H1 (cell line): ENCODE results near the gene SSX2IP.

ENCODE experiments used
- CTBP2 ChIP-seq: IDR thresholded peaks from 2 replicates; pipeline ENCODE4 v1.7.0; 2011; ENCODE audit warnings: borderline replicate concordance, mild to moderate bottlenecking, moderate library complexity, mixed read lengths, low read length; ENCODE audit not compliant: insufficient read depth, insufficient read length
- EGR1 ChIP-seq: IDR thresholded peaks from 2 replicates; pipeline ENCODE4 v1.6.1; 2011; ENCODE audit warnings: low read depth, low read length, borderline replicate concordance
- EZH2 ChIP-seq: fragments of 200-600 bp; sonication (generic); IDR thresholded peaks from 2 replicates; pipeline ENCODE4 v1.7.1; 2012; ENCODE audit warnings: low read depth, mild to moderate bottlenecking, moderate library complexity, low read length, inconsistent platforms; ENCODE audit not compliant: severe bottlenecking
- JUN ChIP-seq: IDR thresholded peaks from 2 replicates; pipeline ENCODE4 v1.6.1; 2011; ENCODE audit warnings: low read depth, mild to moderate bottlenecking, improper control_type of control experiment, low read length
- MAFK ChIP-seq: IDR thresholded peaks from 2 replicates; pipeline ENCODE4 v1.6.1; 2012; ENCODE audit warnings: low read depth, mild to moderate bottlenecking, improper control_type of control experiment, low read length
- POLR2A ChIP-seq, 2 experiments: IDR thresholded peaks; 1 replicate in 1 of 2; 2 replicates in 1 of 2; pipeline ENCODE4 v1.6.1; 2011; ENCODE audit warnings: low read depth in 2 of 2, low read length in 2 of 2, mild to moderate bottlenecking in 2 of 2; ENCODE audit errors: control extremely low read depth in 1 of 2
- YY1 ChIP-seq: IDR thresholded peaks from 2 replicates; pipeline ENCODE4 v1.6.1; 2011; ENCODE audit warnings: low read depth, mild to moderate bottlenecking, low read length
- TF ChIP-seq, protein P1 (sequence below), 3 experiments: IDR thresholded peaks; 1 replicate in 2 of 3; 2 replicates in 1 of 3; pipeline versions ENCODE4 v1.5.1 to v1.6.1; 2011; ENCODE audit warnings: low read length in 3 of 3, mild to moderate bottlenecking in 3 of 3, inconsistent platforms in 2 of 3, low read depth in 1 of 3, moderate library complexity in 1 of 3; ENCODE audit not compliant: insufficient read depth in 1 of 3; ENCODE audit errors: control extremely low read depth in 1 of 3

DNA sequence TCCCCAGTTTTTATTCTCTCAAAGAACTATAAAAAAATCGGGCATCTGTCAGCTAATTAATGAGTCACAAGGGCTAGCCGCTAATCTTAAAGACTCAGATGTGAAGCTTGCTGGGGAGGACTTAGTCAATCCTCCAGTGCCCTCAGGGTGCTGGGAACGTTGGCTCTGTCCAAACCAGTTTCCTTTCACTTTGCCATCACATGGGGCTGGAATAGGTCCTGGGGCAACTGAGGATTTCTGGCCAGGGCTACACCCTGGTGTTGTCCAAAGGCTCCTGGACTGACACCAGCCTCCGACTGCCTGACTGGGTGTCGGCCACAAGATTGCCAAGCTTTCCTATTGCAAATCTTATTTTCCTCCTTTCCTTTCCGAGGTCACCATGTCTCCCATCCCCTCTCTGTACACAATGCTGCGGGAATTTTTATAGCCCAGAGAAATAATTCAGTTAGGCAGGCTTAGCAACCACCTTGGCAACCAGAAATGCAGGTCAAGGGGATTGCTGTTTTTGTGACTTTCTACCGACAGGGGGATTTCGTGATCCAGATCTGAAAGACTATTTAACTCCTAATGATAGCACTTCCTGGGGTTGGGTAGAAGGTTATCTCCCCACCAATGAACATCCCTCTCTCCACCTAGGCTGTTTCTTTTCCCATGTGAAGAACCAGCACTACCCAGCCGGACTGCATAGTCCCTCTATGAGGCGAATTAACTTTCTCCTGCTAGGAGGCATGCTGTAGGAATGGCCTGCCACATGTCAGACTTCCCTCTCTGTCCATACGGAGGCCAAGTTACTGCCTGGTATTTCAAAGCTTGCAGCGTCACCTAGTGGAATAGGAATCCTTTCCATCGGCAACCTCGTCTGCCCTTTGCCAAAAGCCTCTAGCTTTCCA is 86.1 kb downstream of the SSX2IP start:
- TF ChIP-seq, protein P1, sequence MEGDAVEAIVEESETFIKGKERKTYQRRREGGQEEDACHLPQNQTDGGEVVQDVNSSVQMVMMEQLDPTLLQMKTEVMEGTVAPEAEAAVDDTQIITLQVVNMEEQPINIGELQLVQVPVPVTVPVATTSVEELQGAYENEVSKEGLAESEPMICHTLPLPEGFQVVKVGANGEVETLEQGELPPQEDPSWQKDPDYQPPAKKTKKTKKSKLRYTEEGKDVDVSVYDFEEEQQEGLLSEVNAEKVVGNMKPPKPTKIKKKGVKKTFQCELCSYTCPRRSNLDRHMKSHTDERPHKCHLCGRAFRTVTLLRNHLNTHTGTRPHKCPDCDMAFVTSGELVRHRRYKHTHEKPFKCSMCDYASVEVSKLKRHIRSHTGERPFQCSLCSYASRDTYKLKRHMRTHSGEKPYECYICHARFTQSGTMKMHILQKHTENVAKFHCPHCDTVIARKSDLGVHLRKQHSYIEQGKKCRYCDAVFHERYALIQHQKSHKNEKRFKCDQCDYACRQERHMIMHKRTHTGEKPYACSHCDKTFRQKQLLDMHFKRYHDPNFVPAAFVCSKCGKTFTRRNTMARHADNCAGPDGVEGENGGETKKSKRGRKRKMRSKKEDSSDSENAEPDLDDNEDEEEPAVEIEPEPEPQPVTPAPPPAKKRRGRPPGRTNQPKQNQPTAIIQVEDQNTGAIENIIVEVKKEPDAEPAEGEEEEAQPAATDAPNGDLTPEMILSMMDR (IDR thresholded peaks at IDR 0.05; ENCODE audit: control extremely low read depth in 1 of 3, insufficient read depth in 1 of 3, low read depth in 1 of 3, low read length in 3 of 3): peak; percentile 60 to 91 (median 87)
- TF ChIP-seq MAFK (no peak), EZH2 (no peak), JUN (no peak), POLR2A (IDR thresholded peaks at IDR 0.05; ENCODE audit: control extremely low read depth in 1 of 2, low read depth in 2 of 2, low read length in 2 of 2) (no peak), YY1 (no peak), EGR1 (no peak), CTBP2 (no peak)
